HCT116 (cell line): ENCODE measurements around the gene ICA1.

ENCODE experiments used
- CEBPB ChIP-seq: IDR thresholded peaks from 2 replicates; pipeline ENCODE4 v1.6.1; 2012; ENCODE audit warnings: low read depth
- CTCF ChIP-seq, 3 experiments: fragments of 200-600 bp in 1 of 3; sonication (generic) in 1 of 3; IDR thresholded peaks in 2 of 3; conservative IDR thresholded peaks in 1 of 3; 2 replicates each; pipeline ENCODE4 v1.5.1; 2012 to 2017; ENCODE audit warnings: low read depth in 2 of 3, low read length in 2 of 3, antibody characterized with exemption in 1 of 3, borderline replicate concordance in 1 of 3, control low read depth in 1 of 3, mild to moderate bottlenecking in 1 of 3, mixed read lengths in 1 of 3, mixed run types in 1 of 3, moderate library complexity in 1 of 3; ENCODE audit not compliant: insufficient read depth in 1 of 3
- EZH2 ChIP-seq: fragments of 200-600 bp; sonication (generic); IDR thresholded peaks from 2 replicates; pipeline ENCODE4 v1.6.1; 2017; ENCODE audit warnings: antibody characterized with exemption, mixed run types
- EZH2phosphoT487 ChIP-seq: fragments of 200-600 bp; IDR thresholded peaks from 2 replicates; pipeline ENCODE4 v1.6.1; 2018; ENCODE audit warnings: antibody characterized with exemption, borderline replicate concordance
- FOSL1 ChIP-seq: IDR thresholded peaks from 2 replicates; pipeline ENCODE4 v1.6.1; 2012; ENCODE audit warnings: low read depth
- JUND ChIP-seq: IDR thresholded peaks from 2 replicates; pipeline ENCODE4 v1.6.1; 2012
- POLR2A ChIP-seq: IDR thresholded peaks from 2 replicates; pipeline ENCODE4 v1.7.0; 2011; ENCODE audit warnings: borderline replicate concordance; ENCODE audit not compliant: insufficient read depth, insufficient read length; ENCODE audit errors: extremely low read depth
- SIN3A ChIP-seq: IDR thresholded peaks from 2 replicates; pipeline ENCODE4 v1.6.1; 2012; ENCODE audit warnings: low read depth
- TCF7L2 ChIP-seq: IDR thresholded peaks from 2 replicates; pipeline ENCODE4 v1.7.0; 2011; ENCODE audit warnings: borderline replicate concordance, inconsistent platforms; ENCODE audit not compliant: insufficient read depth, insufficient read length; ENCODE audit errors: extremely low read depth
- YY1 ChIP-seq: IDR thresholded peaks from 2 replicates; pipeline ENCODE4 v1.6.1; 2011; ENCODE audit warnings: low read length, low read depth, moderate library complexity, mild to moderate bottlenecking; ENCODE audit not compliant: insufficient replicate concordance; ENCODE audit errors: extremely low read depth
- ZNF274 ChIP-seq: fragments of 200-500 bp; sonication (Bioruptor generic); IDR thresholded peaks from 2 replicates; pipeline ENCODE4 v1.6.1; 2014; ENCODE audit warnings: mild to moderate bottlenecking, low read depth, low read length, inconsistent platforms
- TF ChIP-seq, protein P1 (sequence below): IDR thresholded peaks from 2 replicates; pipeline ENCODE4 v1.6.1; 2012; ENCODE audit warnings: low read depth
- TF ChIP-seq, protein P2 (sequence below): IDR thresholded peaks from 2 replicates; pipeline ENCODE4 v1.6.1; 2012

DNA sequence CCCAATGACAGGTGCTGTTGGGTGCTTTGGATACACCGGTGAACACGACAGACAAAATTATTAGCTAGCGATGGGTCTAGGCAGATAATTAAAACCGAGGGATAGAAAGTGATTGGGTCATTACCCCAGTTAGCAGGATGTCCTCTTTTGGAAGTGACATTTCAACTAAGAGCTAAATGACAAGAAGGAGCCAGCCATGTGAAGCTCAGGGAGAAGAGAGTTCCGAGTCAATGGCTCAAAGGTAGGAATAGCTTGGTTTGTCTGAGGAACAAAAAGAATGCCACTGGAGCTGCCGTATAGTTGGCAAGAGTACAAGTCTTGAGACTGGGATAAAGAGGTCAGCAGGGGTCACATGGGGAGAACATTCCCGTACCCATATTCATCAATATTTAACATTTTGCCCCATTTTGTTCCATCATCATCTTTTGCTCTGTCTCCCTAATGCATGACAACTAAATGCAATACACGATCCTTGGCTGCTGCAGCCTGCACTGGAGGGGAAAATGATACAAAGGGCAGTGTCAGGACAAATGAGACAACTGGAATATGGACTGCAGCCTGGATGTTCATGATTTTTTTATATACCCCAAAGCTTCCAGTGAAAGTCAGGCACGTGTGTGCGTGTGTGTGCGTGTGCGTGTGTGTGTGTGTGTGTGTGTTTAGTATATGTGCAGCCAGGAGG lies 115.7 kb downstream of the ICA1 start:
- TF ChIP-seq CEBPB (no peak), EZH2phosphoT487 (no peak), CTCF (IDR thresholded peaks at IDR 0.05 in 2 of 3, conservative IDR thresholded peaks at IDR 0.05 in 1 of 3; ENCODE audit: borderline replicate concordance in 1 of 3, insufficient read depth in 1 of 3, low read depth in 2 of 3, low read length in 2 of 3) (no peak), EZH2 (no peak), YY1 (no peak), ZNF274 (no peak), JUND (no peak), SIN3A (no peak), FOSL1 (no peak), TCF7L2 (no peak), POLR2A (no peak)
- TF ChIP-seq, protein P1, sequence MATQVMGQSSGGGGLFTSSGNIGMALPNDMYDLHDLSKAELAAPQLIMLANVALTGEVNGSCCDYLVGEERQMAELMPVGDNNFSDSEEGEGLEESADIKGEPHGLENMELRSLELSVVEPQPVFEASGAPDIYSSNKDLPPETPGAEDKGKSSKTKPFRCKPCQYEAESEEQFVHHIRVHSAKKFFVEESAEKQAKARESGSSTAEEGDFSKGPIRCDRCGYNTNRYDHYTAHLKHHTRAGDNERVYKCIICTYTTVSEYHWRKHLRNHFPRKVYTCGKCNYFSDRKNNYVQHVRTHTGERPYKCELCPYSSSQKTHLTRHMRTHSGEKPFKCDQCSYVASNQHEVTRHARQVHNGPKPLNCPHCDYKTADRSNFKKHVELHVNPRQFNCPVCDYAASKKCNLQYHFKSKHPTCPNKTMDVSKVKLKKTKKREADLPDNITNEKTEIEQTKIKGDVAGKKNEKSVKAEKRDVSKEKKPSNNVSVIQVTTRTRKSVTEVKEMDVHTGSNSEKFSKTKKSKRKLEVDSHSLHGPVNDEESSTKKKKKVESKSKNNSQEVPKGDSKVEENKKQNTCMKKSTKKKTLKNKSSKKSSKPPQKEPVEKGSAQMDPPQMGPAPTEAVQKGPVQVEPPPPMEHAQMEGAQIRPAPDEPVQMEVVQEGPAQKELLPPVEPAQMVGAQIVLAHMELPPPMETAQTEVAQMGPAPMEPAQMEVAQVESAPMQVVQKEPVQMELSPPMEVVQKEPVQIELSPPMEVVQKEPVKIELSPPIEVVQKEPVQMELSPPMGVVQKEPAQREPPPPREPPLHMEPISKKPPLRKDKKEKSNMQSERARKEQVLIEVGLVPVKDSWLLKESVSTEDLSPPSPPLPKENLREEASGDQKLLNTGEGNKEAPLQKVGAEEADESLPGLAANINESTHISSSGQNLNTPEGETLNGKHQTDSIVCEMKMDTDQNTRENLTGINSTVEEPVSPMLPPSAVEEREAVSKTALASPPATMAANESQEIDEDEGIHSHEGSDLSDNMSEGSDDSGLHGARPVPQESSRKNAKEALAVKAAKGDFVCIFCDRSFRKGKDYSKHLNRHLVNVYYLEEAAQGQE = no peak
- TF ChIP-seq, protein P2, sequence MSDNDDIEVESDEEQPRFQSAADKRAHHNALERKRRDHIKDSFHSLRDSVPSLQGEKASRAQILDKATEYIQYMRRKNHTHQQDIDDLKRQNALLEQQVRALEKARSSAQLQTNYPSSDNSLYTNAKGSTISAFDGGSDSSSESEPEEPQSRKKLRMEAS = no peak
